Kidney capillary endothelial cell (primary cell): ENCODE data around the gene CLIP2.
"Not testable (repeated sequence)": the region's sequence is repeated elsewhere in the genome, so short reads cannot be mapped to it uniquely, and the experiment has no call there.

Source experiments
- DNase-seq: peaks from one replicate; pipeline ENCODE4 v3.0.0-alpha.2; 2018; ENCODE audit warnings: low spot score

The CLIP2 gene

DNA sequence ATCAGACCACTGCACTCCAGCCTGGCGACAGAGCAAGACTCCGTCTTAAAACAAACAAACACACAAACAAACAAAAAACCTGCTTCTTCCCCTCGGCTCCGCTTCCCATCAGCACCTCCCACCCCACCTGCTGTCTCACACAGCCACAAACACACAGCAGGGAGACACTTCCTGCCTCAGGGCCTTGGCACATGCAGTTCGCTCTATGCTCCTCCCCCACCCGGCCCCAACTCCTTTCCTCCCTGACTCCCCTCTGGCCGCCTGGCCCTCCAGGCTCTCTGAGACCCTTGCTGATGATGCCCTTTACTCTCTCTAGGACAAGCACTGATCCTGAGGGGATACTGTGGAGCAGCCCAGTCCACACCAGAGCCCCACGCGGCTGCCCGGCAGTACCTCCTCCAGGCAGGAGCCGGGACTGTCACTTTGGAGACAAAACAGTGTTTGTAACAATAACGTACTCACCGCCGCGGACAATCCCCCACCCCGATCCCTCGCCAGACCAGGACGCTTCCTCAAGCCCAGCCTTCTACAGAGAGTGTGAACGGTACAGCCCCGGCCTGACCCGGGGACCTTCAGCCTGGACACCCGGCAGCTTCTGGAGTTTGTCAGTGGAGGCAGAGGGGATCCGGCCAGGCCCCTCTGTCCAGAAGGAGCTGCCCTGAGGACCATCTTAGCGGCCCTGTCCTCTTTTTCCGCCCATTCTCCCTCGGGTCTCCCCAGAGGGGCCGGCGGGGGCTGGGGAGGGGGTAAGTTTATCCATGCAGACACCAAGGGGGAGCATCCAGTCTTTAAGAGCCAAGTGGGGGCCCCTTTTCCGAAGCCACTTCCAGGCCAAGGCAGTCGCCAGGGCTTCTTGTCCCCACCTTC, 114.5 kb downstream of the CLIP2 start:
- no peak for DNase-seq

DNA sequence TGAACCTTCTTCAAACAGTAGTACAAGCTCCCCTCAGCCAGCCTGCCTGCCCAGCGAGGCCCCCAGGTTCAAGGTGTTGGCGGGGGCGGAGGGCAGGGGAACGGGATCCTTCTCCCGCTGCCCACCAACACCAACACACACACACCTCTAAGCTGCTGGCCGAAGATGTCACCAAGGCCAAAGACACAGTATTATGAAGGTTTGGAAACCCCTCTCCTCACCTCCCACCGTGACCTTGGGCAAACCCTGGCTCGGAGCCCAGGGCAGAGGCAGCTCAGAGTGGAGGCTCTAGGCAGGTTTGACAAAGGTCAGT, 115.1 kb downstream of the CLIP2 start:
- no peak for DNase-seq

DNA sequence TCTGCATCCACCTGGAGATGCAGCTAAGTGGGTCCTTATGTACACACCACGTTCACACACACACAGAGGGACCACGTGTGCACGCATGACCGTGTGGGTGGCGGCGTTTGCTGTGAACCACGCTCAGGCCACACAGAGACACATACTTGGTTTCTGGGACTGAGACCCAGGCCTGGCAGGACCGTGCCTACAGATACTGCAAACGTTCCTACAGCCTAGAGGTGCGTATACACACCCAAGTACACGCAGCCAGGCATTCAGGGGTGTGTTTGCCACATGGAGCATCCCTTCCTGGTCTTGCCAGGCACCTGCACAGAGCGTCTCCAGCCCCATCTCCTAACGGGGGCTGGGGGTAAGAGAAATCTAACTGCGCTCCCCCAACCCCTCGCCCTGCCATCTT, 115.5 kb downstream of the CLIP2 start:
- DNase-seq, result no peak

DNA sequence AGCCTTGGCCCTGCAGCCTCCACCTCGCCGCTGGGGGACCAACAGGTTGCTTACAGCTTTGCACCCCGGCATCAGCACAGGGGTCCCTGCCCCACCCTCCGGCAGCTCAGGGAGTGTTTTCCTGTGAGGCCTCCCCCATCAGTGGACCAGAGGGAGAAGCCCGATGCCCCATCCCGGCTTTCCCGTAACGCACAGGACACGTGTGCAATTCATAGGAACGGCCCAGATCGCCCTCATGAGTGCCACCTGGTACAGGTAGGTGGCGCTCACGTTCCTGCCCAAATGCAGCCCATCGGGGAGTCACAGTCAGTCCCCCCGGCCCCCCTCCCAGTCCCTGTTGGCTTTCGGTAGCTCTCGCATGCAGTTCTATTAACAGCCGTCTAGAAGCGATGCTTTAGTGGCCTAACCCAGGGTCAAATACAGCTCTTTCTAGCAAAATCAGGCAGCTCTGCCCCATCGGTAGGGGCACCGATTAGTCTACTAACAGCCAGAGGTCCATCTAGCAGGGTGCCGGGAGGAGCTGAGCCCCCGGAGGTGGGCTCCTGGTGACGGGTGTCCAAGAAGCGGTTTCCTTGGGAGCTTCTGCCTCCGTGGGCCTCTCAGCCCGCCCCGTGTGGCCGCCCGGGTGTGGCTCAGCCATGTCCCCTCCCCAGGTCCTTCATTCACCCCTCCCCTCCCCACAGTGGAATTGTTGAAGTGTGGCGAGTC, 116.1 kb downstream of the CLIP2 start:
- no peak for DNase-seq

DNA sequence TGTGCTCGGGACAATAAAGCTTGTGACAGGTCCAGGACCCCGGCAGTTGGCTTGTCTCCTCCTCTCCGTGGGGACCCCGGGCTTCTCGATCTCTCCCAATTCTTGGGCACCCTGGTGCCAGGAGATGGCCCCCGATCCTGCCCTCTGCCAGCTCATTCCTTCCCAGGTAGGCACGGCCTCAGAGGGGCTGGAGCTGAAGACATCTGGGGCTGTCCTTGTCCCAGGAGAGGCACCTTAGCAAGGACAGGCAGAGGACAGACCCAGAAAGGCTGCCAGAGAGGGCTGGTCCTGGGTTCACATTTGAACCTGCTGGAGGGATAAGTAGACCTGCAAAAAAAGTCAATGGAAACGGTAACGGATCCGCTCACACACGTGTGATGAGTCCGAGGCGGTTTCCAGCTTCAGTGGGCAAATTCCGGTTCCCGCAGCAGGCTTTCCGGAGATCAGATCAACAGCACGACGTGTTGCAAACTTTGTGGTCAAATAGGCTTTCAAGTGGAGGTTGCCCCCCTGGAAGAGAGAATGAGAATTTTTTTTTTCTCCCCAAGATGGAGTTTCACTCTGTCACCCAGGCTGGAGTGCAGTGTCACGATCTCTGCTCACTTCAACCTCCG, 116.8 kb downstream of the CLIP2 start:
- no peak for DNase-seq

DNA sequence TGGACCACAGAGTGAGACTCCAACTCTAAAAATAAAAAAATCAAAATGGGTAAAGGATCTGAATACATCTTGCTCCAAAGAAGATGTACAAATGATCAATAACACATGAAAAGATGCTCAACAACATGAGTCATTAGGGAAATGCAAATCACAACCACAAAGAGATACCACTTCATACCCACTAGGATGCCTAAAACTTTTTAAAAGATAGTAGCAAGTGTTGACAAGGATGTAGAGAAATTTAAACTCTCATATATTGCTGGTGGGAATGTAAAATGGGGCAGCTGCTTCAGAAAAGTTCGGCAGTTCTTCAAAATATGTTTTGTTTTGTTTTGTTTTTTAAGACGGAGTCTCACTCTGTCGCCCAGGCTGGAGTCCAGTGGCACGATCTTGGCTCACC, 118.8 kb downstream of the CLIP2 start:
- no peak for DNase-seq

DNA sequence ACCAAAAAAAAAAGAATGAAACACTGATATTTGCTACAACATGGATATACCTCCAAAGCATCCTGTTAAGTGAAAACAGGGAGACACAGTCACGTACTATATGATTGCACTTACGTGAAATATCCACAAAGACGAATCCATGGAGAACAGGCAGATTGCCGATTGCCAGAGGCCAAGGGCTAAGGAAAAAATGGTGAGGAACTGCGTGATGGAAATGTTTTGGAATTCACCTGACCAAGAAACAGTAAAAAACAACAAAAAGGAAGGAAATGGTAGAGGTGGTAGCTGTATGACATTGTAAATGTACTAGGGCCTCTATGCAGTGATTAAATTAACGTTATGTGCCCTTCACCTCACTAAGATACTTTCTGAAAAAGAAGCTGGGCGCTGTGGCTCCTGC, 120.4 kb downstream of the CLIP2 start:
- DNase-seq, result no peak

DNA sequence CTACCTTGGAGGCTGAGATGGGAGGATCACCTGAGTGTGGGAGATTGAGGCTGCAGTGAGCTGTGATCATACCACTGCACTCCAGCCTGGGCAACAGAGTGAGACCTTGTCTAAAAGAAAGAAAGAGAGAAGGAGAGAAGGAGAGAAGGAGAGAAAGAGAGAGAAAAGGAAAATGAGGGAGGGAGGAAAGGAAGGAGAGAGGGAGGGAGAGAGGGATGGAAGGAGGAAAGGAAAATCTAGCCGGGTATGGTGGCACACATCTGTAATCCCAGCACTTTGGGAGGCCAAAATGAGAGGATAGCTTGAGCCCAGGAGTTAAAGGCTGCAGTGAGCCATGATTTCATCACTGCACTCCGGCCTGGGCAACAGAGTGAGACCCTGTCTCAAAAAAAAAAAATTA, 121.6 kb downstream of the CLIP2 start:
- no peak for DNase-seq

DNA sequence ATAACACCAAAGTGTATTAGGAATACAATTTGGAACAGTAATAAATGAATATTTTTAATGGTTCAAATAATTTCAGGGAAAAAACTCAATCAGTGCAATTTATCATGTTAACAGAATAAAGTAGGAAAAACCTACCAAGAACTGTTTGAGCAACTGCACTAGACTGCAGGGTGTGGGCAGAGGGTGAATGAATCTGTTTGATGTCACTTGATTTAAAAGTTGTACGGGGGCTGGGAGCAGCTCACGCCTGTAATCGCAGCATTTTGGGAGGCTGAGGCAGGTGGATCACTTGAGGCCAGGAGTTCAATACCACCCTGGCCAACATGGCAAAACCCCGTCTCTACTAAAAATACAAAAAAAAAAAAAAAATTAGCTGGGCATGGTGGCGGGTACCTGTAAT, 122.4 kb downstream of the CLIP2 start:
- not testable (repeated sequence) for DNase-seq

DNA sequence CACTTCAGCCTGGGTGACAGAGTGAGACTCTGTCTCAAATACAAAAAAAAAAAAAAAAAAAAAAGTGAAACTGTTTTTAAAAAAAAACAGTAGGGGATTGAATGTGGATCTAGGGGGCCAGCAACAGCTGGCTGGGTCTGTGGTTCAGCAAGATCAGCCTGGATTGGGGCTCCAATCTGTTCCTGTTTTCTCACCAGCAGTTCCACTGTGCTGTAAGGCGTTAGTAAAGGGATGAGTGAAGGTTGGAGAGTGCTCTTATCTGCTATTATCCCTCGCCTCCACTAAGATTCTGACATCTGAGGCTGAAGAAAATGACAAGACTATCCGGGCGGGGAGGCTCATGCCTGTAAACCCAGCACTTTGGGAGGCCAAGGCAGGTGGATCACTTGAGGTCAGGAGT, 122.8 kb downstream of the CLIP2 start:
- DNase-seq, result no peak

DNA sequence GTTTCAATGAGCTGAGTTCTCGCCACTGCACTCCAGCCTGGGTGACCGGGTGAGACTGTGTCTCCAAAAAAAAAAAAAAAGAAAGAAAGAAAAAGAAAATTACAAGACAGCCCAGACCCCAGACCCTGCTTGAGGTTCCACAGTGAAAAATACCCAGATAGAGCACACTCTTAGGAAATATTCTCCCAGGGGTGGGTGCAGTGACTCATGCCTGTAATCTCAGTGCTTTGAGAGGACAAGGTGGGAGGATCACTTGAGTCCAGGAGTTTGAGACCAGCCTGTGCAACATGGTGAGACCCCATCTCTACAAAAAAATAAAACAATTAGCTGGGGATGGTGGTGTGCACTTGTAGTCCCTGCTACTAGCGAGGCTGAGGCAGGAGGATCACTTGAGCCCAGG, 123.4 kb downstream of the CLIP2 start:
- no peak for DNase-seq

DNA sequence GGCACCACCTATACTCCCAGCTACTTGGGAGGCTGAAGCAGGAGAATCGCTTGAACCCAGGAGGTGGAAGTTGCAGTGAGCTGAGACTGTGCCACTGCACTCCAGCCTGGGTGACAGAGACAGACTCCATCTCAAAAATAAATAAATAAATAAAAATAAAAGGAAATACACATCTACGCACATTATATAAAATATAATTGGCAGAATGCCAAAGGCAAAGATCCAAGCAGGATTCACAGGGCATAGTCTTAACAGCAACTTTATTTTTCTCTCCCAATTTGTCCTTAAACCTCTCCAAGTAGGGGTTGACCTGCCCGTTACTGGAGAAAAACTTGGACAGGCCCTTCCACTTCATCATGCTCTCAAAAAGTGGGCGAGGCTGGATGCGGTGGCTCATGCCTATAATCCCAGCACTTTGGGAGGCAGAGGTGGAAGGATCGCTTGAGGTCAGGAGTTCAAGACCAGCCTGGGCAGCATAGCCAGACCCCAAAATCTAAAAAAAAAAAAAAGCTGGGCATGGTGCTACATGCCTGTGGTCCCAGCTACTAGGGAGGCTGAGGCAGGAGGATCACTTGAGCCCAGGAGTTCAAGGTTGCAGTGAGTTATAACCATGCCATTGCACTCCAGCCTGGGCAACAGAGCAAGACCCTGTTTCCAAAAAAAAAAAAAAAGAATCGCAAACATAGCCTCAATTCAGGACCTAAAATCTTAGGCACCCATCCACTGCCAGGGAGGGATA, 125.6 kb downstream of the CLIP2 start:
- DNase-seq, result not testable (repeated sequence)

DNA sequence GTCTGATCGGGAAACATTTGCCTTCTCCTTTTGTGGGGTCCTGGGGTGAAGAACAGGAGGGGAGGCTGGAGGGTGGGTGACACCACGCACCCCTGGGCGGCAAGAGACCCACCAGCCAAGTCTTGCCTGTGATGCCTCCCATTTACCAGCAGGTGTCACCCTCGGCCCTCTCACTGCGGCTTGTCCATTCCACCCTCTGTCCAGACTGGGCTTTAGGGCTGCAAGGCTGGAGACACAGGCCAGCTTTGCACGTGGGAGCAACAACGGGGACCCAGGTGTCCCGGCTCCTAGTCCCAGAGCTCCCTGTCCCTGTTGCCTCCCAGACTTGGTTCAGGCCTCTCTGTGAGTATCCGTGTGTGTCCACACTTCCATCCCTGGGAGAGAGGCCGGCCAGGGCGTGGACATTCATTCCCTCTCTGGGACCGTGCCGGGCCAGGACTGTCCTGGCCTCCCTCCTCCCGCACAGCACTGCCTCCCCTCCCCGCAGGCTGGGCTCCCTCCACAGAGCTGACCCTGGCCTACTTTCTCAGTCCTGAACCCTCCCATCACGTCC, 128.3 kb downstream of the CLIP2 start:
- DNase-seq, result peak; percentile 55

DNA sequence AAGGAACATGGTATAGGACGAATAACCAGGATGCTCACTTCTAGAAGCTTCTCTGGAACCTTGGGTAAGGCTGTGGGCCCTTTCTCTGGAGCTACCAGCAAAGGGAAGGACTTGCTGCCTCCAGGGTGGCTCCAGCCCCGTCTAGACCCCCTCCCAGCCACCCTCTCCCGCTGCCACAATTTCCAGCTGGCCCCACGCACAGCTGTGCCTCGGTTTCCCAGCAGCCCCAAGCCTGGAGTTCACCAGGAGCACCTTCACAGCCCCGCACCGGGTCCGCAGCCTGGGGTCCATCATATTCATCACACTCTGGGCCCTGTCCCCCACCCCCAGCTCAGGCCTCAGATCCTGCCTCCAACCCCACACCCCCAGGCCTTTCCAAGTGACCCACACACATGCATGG, 128.9 kb downstream of the CLIP2 start:
- DNase-seq, result no peak

DNA sequence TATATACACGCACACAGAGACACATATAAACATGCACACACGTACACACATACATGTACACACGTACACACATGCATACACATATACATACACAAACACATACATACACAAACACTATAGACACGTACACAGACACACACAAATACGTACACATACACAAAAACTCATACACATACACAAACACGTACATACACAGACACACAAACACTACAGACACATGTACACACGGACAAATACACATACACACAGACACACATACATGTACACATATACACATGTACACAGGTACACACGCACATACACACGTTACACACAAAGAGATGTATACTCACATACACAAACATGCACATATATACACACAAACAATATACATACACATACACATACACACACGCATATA, 129.3 kb downstream of the CLIP2 start:
- no peak for DNase-seq

DNA sequence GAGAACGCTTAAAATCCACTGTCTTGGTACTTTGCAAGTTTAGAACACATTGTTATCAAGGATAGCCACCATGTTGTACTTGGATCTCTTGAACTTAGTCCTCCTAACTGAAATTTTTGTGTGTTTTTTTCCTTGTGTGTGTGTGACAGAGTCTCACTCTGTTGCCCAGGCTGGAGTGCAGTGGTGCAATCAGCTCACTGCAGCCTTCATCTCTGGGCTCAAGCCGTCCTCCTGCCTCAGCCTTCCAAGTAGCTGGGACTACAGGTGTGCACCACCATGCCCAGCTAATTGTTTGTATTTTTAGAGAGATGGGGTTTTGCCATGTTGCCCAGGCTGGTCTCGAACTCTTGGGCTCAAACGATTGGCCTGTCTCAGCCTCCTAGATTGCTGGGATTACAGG, 130.0 kb downstream of the CLIP2 start:
- not testable (repeated sequence) for DNase-seq

DNA sequence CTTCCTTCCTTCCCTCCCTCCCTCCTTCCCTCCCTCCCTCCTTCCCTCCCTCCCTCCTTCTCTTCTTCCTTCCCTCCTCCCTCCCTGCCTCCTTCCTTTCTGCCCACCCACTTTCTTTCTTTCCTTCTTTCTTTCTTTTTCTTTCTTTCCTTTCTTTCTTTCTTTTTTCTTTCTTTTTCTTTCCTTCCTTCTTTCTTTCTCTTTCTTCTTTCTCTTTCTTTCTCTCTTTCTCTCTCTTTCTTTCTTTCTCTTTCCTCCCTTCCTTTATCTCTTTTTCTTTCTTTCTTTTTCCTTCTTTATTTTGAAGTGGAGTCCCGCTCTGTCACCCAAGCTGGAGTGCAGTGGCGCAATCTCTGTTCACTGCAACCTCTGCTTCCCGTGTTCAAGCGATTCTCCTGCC, 130.8 kb downstream of the CLIP2 start:
- DNase-seq, result no peak

DNA sequence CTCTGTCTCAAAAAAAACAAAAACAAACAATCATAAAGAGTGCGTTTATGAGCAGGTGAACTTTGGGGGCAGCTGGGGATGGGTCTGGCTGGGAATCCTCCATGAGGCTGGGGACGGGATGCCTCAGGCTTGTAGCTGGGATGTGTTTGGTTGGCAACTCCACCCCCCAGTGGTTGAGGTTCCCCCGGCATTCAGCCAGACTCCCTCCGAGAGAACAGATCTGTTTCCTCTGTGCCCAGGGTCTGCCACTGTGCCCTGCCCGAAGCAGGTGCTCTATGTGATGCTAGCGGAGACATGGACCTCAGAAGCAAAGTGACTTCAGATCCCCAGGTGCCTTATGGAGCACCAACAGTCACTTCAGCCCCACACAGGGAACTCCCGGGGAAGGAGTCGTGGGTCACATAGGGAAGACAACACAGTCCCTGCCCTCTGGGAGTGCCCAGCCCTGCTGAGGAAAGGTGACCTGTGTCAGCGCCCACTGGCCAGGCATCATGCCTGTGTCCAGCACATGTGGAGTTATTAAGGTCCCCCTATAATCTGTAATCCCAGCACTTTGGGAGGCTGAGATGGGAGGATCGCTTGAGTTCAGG, 135.2 kb downstream of the CLIP2 start:
- DNase-seq, result no peak

DNA sequence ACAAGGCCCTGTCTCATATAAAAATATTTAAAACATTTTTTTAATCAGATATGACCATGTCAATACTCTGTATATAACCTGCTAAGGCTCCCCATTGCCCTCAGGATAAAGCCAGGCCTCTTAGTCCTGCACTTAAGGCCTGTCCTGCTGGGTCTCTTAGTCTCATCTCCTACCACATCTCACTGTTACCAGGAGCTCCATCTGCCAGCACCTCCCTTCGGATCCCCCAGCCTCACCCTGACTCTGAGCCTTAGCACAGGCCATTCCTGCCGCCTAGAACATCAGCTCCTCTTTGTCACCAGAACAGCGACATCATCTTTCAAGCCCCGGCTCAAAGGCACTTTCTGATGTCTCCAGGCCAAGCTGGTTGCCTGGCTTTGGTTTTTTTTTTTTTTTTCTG, 138.8 kb downstream of the CLIP2 start:
- no peak for DNase-seq

DNA sequence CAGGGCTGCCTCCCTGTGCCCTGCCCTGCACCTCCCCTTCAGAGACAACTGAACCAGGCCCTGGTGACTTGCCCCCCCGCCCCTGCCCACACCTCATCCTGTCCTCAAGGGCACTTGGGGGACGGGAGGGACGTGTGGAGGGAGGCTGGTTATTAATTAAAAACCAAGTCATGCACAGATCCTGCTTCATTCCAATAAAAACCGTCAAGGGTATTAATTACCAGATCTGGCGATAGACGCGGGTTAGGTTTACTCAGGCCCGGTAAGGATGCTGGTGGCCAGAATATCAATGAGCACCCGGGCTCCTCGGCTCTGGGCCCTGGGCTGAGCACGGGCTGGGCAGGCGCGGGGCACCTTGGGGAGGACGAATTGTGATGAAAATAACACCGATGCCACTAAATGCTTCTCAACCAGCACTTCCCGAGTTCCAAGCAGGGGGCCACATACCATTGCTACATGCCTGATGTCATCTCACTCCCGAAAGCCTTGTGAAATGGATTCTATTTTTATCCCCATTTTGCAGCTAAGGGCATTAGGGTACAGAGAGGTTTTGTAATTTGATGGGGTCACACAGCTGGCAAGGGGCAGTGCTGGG, 140.0 kb downstream of the CLIP2 start:
- no peak for DNase-seq

DNA sequence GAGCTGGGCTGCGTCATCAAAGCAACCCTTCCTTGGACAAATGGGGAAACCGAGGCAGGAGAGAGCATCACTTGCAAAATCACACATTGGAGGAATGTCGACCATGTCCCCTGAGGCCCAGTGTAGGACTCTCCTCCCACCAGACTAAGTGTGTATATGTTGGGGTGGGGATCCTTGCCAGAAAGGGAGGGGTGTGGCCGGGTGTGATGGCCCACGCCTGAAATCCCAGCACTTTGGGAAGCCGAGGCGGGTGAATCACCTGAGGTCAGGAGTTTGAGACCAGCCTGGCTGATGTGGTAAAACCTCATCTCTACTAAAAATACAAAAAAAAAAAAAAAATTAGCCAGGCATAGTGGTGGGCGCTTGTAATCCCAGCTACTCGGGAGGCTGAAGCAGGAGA, 141.2 kb downstream of the CLIP2 start:
- DNase-seq, result not testable (repeated sequence)
